NOMO-1 (cell line): ENCODE data around the gene ZNHIT2.

Source experiments
- DNase-seq, 2 experiments: peaks; one replicate each; lab custom pipeline; 2025; ENCODE audit not compliant: unreplicated experiment in 2 of 2; lab: John Stamatoyannopoulos, UW

ZNHIT2 gene

DNA sequence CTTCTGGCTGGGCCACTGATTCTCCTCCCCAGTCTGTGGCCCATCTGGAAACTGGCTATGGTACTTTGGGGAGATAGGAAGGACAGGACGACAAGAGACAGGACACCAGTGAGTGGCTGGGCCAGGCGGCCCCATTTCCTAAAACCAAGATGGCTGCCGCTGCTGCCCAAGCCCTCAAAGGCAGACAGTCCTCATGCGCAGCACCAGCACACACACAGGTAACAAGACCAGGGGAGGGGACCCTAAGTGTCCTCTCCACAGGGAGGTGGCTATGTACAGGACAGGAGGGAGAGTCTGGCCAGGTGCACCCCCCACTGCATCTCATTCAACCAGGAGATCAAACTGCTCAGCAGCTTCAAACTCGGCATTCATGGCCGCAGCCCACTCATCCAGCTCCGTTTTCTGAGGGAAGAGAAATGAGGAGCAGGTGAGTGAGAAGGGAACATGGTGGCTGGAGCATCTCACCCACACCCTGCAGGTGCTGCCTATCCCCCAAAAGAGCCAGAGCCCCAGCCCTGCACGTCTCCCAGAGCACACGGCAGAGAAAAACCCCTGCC is 38.6 kb downstream of the ZNHIT2 start:
- DNase-seq: no peak

DNA sequence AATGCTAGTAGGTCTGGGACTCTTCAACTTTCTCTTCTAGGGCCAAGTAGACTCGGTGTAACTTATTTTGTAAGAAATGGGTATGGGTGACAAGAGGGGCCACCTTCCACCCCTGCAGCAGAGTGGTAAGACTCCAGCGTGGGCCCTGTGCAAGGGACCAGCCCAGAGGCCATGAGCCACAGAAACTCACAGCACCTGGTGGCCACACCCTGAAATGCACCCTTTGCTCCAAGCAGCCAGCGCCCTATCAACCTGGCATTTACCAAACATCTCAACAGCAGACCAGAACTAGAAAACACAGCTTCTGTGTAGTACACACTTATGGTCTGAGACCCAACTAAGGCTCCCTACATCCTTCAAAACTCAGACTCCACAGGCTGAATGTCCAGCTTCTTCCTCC is 39.4 kb downstream of the ZNHIT2 start:
- DNase-seq: peak; percentile 9 to 37

DNA sequence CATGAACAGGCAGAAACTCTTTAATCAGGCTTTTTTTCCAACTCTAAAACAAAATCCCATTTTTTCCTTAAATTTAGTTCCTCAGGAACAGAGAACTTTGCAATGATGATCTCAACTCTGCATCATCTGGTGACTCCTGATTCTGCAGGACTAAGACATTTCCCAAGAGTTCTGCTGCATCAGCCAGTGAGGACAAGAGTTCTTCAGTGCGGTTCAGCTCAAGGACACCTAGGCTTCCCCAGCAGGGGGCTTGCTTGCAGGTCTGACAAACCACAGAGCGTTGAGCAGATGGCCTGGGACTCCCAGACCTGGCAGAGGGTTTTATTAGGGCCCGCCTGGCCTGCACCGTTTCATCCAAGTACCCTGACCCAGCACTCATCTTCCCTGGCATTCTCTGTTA is 40.0 kb downstream of the ZNHIT2 start:
- no peak for DNase-seq

DNA sequence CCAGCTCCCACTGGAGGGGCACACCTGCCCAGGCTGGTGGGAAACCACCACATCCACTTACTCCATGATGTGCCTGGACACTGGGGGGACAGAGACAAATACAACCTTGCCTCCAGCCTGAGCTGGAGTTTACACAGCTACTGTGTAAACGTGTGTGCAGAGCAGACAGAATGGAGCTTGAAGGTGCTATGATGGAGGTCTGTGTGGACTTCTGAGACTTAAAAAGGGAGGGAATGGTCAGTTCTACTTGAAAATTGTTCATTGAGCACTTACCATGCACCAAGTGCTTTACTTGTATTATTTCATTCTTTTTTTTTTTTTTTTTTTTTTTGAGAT is 44.9 kb downstream of the ZNHIT2 start:
- no peak for DNase-seq

DNA sequence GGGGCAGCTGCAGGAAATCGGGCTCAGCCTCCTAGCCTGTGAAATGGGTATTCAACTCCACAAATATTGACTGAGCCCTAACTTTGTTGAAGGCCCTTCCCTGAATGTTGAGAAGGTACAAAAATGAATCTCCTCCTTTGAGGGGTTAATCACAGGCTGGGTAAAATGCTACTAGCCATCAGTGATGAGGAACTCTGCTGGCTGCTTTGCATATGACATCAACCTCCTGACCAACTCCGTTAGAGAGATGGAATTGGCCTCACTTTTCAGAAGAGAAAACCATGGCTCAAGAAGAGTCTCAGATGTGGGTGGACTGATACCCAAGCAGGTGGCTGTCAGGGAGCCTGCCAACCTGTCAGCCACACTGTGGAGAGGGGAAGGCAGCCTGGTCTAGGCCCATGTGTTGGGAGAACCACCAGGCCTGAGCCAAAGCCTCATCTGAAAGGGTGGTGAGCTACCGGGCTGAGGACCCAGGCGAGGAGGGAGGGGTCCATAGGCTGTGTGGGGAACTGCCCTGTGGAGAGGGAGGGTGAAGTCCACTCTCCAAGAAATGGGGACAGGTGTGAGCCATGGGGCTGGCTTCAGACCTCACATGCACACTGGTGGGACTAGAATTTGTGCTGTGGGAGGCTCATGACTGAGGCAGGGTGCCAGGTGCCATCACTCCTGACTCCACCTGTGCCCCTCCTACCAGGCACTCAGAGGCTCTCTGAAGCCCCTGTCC is 45.4 kb downstream of the ZNHIT2 start:
- DNase-seq: no peak

DNA sequence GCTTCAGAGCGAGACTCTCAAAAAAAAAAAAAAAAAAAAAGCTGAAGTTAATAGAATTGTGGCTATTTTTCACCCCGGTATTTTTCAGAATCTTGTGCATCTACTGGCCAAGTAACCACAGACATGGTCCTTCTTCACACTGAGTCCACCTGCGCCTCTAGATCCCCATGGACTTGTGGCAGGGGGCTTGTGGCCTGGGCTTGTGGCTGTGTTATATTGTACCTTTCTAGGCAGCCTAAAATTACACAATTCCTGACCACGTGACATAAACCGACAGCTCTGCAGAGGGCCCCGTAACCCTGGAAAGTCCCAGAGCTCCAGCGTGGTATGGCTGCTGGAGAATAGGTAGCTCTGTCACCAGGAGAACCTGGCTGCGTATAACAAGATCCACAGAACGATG is 48.3 kb downstream of the ZNHIT2 start:
- peak; percentile 47 to 52 for DNase-seq

DNA sequence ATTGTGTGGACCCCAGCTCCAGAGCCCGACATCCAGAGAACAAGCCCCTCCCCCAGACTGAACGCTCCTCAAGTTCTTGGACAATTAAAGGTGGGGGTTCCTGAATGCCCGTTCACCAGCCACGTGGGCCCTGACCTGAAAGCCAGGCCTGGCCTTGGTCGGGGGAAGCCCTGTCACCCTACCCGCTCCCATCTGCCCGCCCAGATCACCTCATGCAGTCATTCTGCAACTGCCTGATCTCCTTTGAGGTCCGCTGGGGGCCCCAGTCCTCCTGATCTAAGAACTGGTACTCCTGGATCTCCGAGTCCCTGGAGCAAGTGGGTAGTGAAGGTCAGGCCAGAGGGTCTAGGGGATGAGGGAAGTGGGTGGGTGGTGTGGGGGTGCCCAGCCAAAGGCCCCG is 50.1 kb downstream of the ZNHIT2 start:
- DNase-seq: no peak

GRCh38 chr11:65066805-65067291 is 50.7 kb downstream of the ZNHIT2 start:
- DNase-seq: no peak
